GM21367 (cell line): ENCODE measurements around the gene ZCCHC2.

Experiments used
- ATAC-seq: cut with Tn5 transposase; IDR thresholded peaks from one replicate; pipeline ENCODE4 v1.9.1; 2021; ENCODE audit not compliant: unreplicated experiment

Gene ZCCHC2

DNA sequence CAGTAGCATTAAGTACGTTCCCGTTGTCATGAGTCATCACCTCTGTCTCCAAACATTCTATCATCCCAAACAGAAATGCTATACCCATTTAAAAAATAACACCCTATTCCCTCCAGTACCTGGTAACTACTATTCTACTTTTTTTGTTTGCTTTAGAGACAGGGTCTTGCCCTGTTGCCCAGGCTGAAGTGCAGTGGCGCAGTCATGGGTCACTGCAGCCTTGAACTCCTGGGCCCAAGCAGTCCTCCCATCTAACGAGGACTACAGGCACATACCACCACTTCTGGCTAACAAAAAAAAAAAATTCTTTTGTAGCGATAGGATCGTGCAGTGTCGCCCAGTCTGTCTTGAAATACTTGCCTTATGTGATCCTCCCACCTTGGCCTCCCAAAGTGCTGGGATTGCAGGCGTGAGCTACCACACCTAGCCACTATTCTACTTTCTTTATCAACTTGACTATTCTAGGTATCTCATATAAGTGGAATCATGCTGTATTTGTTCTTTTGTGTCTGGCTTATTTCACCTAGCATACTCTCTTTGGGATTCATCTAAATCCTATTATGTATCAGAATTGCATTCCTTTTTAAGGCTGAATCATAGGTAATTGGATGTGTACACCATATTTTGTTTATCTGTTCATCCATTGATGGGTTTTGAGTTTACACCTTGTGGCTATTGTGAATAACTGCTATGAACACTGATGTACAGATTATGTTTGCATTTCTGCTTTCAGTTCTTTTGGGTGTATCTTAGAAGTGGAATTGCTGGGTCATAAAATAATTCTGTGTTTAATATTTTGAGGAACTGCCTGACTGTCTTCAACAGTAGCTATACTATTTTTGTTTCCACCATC, 14.4 kb downstream of the ZCCHC2 start:
- ATAC-seq: no peak

DNA sequence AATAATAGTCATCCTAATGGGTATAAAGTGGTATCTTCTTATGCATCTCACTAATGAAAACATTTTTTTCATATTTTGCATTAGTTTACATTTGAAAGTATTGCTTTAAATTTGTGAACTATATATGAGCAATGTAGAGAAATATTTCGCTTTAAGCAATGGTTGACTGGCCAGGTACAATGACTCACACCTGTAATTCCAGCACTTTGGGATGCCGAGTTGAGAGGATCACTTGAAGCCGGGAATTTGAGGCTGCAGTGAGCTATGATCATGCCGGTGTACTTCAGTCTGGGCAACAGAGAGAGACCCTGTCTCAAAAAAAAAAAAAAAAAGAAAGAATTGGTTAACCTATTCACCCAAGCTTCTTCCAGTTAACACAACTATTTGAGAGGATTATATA, 15.1 kb downstream of the ZCCHC2 start:
- no peak for ATAC-seq

DNA sequence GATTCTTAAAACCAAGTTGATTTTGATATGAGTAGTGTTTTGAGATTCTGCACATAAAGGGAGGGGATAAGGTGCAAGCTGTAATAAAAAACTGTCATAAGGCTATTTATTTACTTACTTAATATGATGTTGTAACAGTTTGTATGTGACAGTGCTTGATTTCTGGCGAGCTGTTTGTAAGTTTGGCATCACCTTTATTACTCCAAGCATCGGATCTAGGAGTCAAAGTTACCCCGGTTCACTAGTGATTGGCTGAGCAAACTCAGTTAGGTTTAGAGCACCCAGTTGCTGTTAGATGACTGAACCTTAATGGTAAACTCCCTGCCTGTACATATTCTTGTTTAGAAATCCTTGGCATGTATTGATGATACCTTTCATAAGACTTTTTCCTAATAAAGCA, 16.1 kb downstream of the ZCCHC2 start:
- ATAC-seq: no peak

DNA sequence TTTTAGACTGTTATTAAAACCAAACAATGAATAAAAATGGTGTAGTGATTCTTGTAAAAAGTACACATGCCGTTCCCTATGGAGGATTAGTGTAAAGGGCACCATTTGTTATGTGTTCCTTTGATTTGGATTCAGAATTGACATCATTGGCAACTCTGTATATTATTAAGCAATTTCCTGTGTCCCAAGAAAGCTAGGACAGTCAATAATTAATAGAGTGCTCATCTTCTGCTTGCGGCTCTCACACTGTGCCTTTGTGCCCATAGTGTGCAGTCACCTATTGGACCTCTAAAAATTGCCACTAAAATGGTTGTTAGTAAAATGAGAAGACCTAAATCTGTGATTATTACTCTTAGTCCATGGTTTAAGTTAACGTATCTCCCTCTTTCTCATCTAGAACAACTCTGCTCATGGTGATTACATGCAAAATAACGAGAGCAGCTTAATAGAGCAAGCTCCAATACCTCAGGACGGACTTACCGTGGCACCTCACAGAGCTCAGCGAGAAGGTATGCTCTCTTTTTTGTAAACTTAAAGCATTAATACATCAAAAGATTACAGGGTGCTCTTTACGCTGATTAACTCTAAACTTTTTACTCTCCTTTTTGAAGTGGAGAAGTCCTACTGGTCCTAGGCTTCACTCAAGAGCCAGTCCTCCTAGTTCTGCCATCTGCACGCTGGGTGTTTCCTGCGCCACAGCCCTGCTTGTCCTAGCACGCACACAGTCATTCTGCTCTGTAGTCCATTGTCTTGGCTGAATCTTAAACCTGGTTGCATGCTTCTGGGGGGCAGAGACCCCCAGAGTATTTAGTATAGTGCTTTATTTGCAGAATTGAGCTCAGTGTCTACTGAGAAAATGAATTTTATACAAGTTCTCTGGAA, 16.7 kb downstream of the ZCCHC2 start:
- no peak for ATAC-seq

DNA sequence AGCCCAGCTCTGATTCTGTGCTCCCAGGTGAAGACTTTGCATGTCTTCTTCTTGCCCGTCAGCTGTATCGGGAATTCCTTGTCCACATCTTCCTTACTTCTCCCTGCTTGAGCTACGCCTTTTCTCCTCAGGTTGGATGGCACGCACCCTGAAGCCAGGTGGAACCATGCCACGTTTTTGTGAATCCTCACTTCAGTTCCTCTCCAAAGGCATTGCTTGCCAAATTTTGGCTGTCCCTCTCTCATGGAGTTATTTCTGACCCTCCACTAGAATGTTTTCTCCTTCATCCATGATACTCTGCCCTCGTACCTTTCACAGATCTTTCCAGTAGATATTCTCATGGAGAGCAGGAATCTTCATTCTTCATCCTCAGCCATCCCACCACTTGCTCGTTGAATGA, 20.2 kb downstream of the ZCCHC2 start:
- ATAC-seq: no peak

DNA sequence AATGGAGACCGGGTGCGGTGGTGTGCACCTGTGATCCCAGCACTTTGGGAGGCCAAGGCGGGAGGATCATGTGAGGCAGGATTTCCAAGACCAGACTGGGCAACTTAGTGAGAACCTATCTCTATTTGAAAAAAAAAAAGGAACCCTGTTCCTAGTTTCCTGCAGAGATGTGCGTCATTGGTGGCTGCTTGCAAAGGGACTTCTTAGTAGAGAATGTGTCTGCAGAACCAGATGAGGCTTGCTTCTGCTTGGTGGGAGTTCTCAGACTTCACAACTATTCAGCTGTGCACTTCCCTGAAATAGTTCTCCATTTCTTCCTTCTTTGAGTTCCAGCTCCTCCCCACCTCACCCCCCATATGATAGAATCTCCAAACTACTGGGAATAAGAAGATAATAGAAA, 22.3 kb downstream of the ZCCHC2 start:
- no peak for ATAC-seq

DNA sequence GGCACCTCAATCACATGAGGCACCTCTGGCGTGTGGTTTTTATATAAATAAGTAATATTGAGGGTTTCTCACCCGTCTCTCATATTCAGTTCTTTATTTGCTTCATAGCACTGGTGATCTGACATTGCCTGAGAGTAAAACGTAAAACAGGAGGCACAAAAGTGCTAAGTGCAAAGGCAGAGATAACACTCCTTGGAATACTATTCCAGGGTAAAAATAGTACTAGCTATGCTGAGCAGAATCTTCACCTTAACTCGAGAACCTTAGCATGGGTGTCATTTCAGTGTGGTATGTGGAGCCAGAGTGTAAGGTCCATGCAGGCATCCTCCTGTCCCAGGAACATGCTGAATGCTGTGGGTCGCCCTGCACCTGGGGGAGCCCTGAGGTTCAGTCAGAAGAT, 26.9 kb downstream of the ZCCHC2 start:
- no peak for ATAC-seq

DNA sequence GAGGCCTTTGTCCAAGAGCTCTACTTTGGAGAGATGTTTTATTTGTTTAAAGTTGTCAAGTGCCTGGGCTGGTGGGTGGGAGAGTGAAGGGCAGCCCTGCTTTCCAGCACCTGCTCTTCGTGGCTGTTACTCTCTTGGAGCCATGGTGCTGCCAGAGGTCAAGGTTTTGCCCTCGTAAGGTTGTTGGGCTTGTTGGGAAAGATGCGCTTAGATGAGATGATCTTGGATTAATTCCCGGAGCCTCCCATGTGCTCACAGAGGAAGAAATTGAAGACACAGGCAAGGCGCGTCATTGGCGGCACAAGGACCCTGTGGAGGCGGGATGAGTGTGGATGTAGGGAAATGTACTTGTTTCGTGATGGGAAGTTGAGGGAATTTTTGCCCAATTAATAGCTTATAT, 27.9 kb downstream of the ZCCHC2 start:
- ATAC-seq: no peak

DNA sequence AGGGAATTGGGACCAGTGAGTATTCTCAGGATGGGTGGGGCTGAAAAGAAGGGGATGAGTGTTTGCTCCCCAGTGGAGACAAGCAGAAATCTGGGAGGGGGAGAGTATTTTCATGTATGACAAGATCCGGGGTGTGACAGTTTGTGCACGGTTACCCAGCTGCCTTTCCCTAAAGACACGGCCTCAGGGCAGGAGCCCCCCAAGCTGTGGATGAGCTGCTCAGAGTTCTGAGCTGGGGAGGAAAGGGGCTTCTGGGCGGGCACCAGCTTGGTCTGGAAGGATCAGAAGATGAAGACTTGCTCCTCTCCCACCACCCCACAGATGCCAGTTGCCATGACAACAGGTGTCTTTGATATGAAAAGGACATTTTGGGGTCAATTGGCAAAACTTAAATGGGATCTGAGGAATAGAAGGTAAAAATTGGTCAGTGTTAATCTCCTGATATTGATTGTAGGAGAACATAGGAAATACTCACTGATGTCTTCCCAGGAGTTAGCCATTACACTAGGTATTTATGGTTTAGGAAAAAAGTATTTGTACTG, 29.2 kb downstream of the ZCCHC2 start:
- ATAC-seq: no peak

DNA sequence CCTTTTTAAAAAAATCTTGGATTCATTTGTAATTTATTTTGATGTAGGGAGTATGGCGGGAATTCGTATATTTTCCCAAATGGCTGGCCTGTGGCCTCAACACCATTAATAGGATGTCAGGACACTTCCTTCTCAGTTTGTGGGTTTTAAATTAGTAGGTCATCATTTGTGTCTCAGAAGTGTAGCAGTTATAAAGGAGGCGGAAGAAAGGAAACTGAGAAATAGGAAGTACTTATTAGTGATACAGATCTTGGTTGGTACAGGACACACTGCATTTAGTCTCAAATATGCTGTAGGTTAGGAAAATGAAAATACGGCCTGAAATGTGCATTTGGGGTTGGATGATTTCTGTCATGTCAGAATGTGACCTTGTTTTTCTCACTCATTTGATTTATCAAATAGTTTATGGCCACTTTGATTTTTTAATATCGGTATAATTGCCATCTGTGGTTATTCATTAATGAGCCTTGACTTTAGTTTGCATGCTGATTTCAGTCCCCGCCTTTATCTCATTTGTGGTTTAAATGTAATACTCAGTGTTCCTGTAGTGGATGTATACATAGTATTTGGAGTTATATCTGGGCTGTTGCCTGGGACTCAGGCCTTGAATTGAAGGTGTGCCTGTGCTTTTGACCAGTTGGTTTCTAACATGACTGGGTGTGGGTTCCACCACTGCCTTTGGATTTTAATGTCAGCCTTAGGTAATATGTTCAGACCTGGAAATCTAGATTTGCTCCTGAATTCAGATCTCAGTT, 31.4 kb downstream of the ZCCHC2 start:
- no peak for ATAC-seq

DNA sequence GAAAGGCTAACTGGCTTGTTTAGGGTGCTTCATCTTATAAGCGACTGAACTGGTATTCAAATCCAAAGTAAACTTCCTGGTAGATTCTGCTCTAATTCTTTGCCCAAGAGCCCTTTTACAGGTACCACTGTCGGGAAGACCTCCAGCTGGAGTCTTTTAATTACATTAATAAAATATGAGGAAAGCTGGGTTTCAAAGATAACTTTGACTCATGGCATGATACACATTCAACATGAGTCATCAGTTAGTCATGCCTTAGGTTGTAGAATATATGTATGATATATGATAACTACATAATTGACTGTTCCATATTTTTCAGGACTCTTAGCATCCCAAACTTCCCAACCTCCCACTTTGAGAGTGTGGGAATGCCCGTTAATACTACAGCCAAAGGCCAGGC, 32.3 kb downstream of the ZCCHC2 start:
- ATAC-seq: no peak

DNA sequence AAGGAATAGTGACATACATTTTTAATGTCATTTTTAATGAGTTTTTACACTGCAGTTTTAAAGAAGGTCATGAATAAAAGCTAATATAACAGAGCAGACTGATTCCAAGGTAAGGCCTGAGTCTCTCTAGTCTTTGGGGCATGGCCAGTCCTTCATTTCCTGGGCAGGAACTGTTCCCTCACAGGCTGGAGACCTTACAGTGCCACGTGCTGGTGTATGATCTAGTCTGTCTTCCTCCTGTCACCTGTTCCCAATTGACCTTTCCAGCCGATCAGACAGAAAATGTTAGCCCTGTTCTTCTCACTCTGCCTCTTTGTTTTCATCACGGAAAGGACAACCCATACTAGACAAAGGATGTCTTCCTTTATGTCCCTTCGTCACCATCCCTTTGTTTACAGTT, 33.6 kb downstream of the ZCCHC2 start:
- no peak for ATAC-seq

DNA sequence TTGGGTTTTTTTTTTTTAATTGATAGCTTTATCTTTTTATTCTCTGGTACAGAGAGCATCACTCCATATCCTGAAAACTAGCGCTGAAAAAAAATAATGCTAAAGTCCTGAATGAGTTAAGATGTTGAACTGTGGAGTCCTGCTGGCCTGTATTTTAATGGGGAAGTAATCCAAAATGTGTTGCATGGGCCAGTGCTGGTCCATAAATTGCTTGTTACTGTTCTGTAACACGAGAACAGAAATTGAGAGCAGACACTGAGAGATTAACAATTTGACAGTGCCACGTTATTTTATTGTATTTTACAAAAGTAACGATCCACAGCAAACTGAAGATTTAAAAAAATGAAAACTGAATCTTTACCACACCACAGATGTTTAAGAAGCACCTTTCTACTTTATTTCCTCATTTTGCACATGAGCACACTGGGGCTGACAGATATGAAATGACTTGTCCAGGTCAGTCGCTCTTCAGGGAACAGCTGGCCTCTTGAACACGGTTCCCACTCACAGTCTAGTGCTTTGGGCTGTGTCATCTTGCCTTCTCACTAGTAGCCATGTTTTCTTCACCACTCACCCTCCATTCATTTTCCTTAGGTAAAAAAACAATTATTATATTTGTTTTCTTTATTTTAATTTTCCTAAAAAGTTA, 35.3 kb downstream of the ZCCHC2 start:
- ATAC-seq: peak; percentile 39

DNA sequence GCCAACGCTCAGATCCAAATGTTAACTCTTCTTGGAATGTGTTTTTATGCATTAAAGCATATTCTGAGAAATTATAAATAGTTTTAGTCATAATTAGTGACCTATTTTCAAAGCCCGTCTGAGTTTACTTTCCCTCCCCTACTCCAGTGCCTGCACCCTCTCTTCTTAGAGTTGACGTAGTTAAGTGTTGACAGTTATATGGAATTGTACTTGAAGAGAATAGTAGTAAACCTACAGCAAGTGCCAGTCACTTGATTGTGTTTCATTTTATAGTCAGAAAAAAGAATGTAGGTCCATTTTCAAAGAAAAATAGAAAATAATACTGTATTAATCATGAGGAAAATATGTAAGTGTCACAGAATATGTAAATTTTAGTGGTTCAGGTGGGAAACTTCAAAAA, 41.2 kb downstream of the ZCCHC2 start:
- no peak for ATAC-seq

DNA sequence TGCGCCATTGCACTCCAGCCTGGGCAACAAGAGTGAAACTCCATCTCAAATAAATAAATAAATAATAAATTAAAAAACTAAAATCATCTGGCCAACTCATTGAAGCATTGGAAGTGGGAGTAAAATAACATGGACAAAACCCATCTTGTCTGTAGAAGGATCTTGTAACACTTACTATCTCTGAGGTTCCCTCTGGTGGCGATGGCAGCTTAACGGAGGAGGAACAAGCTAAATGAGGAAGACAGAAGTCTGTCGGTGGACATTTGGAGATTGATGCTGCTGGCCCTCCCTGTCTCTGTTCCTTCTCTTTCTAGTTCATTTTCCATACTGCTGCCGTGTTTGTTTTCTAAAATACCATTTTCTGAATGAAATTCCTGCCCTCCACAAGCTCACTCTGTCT, 43.4 kb downstream of the ZCCHC2 start:
- no peak for ATAC-seq

DNA sequence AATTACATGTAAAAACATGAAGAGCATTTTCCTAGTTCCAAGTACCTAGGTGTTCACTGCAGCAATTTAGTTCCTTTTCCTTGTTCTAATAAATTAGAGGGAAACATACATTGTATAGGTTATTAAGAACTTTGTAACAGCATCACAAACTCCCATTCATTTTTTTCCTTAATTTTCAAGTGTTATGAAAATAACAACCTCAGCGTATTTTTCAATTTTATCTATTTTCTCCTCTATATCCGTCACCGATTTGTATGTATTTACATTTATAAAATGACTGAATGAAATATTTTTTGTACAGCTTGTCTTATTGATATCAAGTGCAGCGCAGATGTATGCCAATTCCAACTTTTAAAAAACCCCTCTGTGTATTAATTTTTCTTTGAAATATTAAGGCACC, 44.0 kb downstream of the ZCCHC2 start:
- ATAC-seq: no peak

DNA sequence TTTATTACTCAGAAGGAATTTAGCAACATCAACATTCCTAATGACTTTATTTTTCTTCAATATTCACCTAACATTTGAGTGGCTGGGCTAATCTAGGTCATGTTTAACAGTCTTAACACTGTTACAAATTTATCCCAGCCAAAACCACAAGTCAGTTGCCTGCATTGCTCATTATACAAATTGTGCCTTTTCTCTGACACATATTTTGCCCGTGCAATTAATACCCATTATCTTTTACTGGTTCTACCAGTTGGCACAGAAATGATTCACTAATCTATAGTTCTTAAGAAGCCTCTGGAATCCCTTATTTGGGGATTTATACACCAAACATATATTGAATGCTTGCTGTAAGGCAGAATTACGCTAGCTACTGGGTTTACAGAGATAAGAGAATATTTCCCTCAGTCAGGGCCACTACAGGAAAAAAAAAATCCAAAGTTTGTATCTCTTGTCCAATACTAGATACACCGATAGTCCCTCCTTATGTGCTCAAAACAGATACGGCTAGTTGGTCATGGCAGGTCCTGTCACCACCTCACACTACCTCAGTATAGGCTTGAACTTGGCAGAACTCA, 46.3 kb downstream of the ZCCHC2 start:
- ATAC-seq: no peak

DNA sequence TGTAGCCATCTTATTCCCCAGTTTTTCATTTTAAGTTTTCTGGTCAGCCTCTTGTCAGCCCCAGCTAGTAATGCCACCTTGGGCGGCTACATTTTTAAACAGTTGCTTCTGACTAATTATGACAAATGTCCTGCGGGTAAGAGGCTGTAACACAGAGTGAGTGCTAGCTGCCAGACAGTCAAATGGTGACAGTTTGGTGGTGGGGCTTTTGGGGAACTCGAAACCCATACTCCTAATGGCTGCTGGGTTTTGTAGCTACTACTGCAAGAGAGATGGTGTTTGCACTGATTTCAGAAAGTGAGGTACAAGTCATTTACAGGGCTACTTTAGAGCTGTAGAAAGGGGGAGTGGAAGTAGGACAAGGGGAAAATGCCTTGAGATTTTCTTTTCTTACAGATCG, 48.2 kb downstream of the ZCCHC2 start:
- ATAC-seq: no peak

DNA sequence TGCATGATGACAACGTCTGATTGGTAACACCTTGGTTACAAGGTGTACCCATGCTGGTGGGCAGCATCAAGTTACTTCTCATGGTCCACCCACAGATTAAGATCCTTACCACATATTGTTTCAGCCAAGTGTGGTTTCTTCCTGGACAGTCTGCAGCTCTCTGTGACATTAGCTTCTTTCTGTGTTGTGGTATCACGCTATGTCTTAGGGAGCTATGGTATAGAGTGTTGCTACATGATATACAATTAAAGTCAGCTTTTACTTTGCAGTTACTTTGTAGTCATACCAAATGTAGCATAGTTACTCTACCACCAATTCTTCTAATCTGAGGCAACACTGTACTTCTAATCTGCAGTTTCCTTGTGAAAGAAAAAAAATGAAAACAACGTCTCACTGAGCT, 48.8 kb downstream of the ZCCHC2 start:
- ATAC-seq: no peak

DNA sequence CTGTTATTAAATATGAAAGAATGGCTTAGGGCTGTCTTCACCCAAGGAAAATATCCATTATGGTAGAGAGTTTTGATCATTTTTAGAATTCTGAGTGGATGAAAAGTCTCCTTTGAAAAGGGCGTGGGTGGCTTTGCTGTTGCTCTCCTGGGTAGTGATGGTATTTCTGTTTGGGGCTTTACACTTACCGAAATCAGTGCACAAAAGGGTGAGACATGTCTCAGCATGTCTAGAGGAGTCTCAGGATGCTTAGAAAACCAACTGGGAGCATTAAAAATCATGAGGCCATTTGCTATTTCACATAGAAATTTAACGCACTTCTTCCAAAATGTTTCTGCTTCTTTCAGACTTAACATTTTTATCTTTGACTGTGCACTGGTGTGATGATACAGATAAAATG, 49.6 kb downstream of the ZCCHC2 start:
- ATAC-seq: no peak
